Liver (tissue), 9 donors: Measurements from ENCODE around the gene KIZ. TPM values are rescaled to one million over a fixed set of nuclear protein-coding genes. Genes with fewer than 3 reads are reported as not detected.

ENCODE experiments used
- DNase-seq: peaks from one replicate; pipeline ENCODE4 v3.0.0-alpha.2; 2017; ENCODE audit warnings: low spot score
- H3K27ac ChIP-seq, 2 donors: one replicate each; pipeline ENCODE4 v1.7.0; 2013; ENCODE audit warnings: inconsistent platforms in 2 of 2, low read length in 2 of 2, control low read depth in 1 of 2, low read depth in 1 of 2, mild to moderate bottlenecking in 1 of 2
- H3K27me3 ChIP-seq, 4 donors: one replicate each; pipeline versions ENCODE4 v1.6.1 to v1.7.0; 2013; ENCODE audit warnings: low read length in 3 of 4, inconsistent platforms in 1 of 4, mild to moderate bottlenecking in 1 of 4, moderate library complexity in 1 of 4; ENCODE audit not compliant: control insufficient read depth in 4 of 4, insufficient read depth in 4 of 4
- H3K36me3 ChIP-seq, 4 donors: one replicate each; pipeline versions ENCODE4 v1.6.1 to v1.7.0; 2013; ENCODE audit warnings: low read length in 3 of 4, mild to moderate bottlenecking in 3 of 4, low read depth in 1 of 4, moderate library complexity in 1 of 4; ENCODE audit not compliant: control insufficient read depth in 4 of 4, insufficient read depth in 3 of 4
- H3K4me1 ChIP-seq, 4 donors: one replicate each; pipeline versions ENCODE4 v1.6.1 to v1.7.0; 2013; ENCODE audit warnings: low read length in 3 of 4, mild to moderate bottlenecking in 3 of 4, moderate library complexity in 1 of 4; ENCODE audit not compliant: control insufficient read depth in 4 of 4, insufficient read depth in 4 of 4
- H3K4me3 ChIP-seq, 3 donors: one replicate each; pipeline versions ENCODE4 v1.6.1 to v1.7.0; 2013; ENCODE audit warnings: low read length in 3 of 3, control low read depth in 1 of 3, low read depth in 1 of 3, mild to moderate bottlenecking in 1 of 3
- H3K9ac ChIP-seq, 2 donors: one replicate each; pipeline ENCODE4 v1.7.0; 2013; ENCODE audit warnings: low read length in 2 of 2, mild to moderate bottlenecking in 2 of 2, moderate library complexity in 2 of 2, control low read depth in 1 of 2, low read depth in 1 of 2
- H3K9me3 ChIP-seq, 4 donors: one replicate each; pipeline versions ENCODE4 v1.6.1 to v1.7.0; 2013; ENCODE audit warnings: low read length in 3 of 4; ENCODE audit not compliant: control insufficient read depth in 4 of 4
- EGR1 ChIP-seq, 2 donors: IDR thresholded peaks; 2 replicates each; pipeline ENCODE4 v1.6.1; 2016 to 2018; ENCODE audit warnings: antibody characterized with exemption in 2 of 2, low read depth in 2 of 2
- FOXA1 ChIP-seq: IDR thresholded peaks from 2 replicates; pipeline ENCODE4 v1.6.1; 2016; ENCODE audit warnings: antibody characterized with exemption
- GABPA ChIP-seq, 2 donors: IDR thresholded peaks in 1 of 2; conservative IDR thresholded peaks in 1 of 2; 2 replicates each; pipeline ENCODE4 v1.6.1; 2016; ENCODE audit warnings: antibody characterized with exemption in 2 of 2, mild to moderate bottlenecking in 1 of 2, moderate library complexity in 1 of 2
- HNF4A ChIP-seq, 2 donors: conservative IDR thresholded peaks; 2 replicates each; pipeline ENCODE4 v1.6.1; 2016; ENCODE audit warnings: antibody characterized with exemption in 2 of 2, mild to moderate bottlenecking in 2 of 2
- HNF4G ChIP-seq: IDR thresholded peaks from 2 replicates; pipeline ENCODE4 v1.6.1; 2016; ENCODE audit warnings: antibody characterized with exemption
- JUND ChIP-seq, 2 donors: IDR thresholded peaks; 2 replicates each; pipeline ENCODE4 v1.6.1; 2016; ENCODE audit warnings: antibody characterized with exemption in 2 of 2
- NR2F2 ChIP-seq: IDR thresholded peaks from 2 replicates; pipeline ENCODE4 v1.6.1; 2016; ENCODE audit warnings: antibody characterized with exemption
- RAD21 ChIP-seq, 2 donors: IDR thresholded peaks; 2 replicates each; pipeline ENCODE4 v1.6.1; 2016; ENCODE audit warnings: antibody characterized with exemption in 2 of 2, mild to moderate bottlenecking in 2 of 2
- RXRA ChIP-seq, 2 donors: IDR thresholded peaks; 2 replicates each; pipeline ENCODE4 v1.6.1; 2017 to 2018; ENCODE audit warnings: antibody characterized with exemption in 2 of 2, mild to moderate bottlenecking in 1 of 2
- SP1 ChIP-seq: IDR thresholded peaks from 2 replicates; pipeline ENCODE4 v1.6.1; 2018; ENCODE audit warnings: antibody characterized with exemption, mild to moderate bottlenecking
- TAF1 ChIP-seq: conservative IDR thresholded peaks from 2 replicates; pipeline ENCODE4 v1.6.1; 2016; ENCODE audit warnings: antibody characterized with exemption, mild to moderate bottlenecking
- YY1 ChIP-seq: IDR thresholded peaks from 2 replicates; pipeline ENCODE4 v1.6.1; 2016; ENCODE audit warnings: antibody characterized with exemption, mild to moderate bottlenecking
- WGBS: extraction: QIAGEN DNeasy Blood & Tissue Kit; methylation state at CpG from one replicate; pipeline ENCODE4 v1.1.7; 2013; 5-methylcytosine and 5-hydroxymethylcytosine counted together
- polyA plus RNA-seq, 2 donors: library from polyadenylated mRNA; stranded (reverse) in 1 of 2; unstranded in 1 of 2; fragments of 200-250 nt in 1 of 2; fragments of >200 nt in 1 of 2; fragmentation: Nextera tagmentation in 1 of 2; extraction: Ambion mirVana in 1 of 2; gene quantifications; one replicate each; pipeline versions ENCODE4 v1.2.1 to v1.2.3, GENCODE V29; 2013 to 2015
- total RNA-seq, 2 donors: library from RNA; depleted of rRNA; stranded (reverse); fragments of >200 nt; gene quantifications; one replicate each; pipeline ENCODE4 v1.2.3, GENCODE V29; 2014
- TF ChIP-seq, protein P1 (sequence below): fragments of 150-350 bp; IDR thresholded peaks from 2 replicates; pipeline ENCODE4 v1.5.1; 2017; ENCODE audit warnings: improper control_type of control experiment, low read depth, low read length; ENCODE audit not compliant: missing input control
- TF ChIP-seq, protein P2 (sequence below): IDR thresholded peaks from 2 replicates; pipeline ENCODE4 v1.6.1; 2016; ENCODE audit warnings: antibody characterized with exemption
- TF ChIP-seq, protein P3 (sequence below): IDR thresholded peaks from 2 replicates; pipeline ENCODE4 v1.6.1; 2016; ENCODE audit warnings: antibody characterized with exemption
- TF ChIP-seq, protein P4 (sequence below): IDR thresholded peaks from 2 replicates; pipeline ENCODE4 v1.6.1; 2016; ENCODE audit warnings: antibody characterized with exemption
- TF ChIP-seq, protein P5 (sequence below): IDR thresholded peaks from 2 replicates; pipeline ENCODE4 v1.6.1; 2016; ENCODE audit warnings: antibody characterized with exemption, mild to moderate bottlenecking
- donor health status: healthy.
- donor health status: healthy.
- donor health status: healthy.
- donor health status: healthy.
- donor health status: healthy.

The KIZ gene
- total and polyA plus RNA-seq, 4 donors = 3.0 to 9.5 (median 5.2) TPM

DNA sequence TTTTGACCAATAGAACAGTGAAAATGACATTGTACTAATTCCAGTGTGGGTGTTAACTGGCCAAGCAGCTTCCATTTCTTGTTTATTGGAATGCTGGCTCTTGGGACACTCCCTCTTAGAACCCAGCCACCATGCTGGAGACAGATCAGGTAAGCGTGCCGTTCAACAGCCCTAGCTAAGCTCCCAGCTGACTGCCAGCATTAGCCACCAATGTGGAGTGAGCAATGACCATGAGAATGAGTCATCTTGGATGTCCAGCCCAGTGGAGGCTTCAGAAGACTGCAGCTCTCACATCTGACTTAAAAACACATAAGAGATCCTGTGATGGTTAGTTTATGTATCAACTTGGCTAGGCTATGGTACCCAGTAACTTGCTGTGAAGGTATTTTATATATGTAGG, 16.7 kb upstream of the KIZ start:
- 90% methylated on average over 2 of the region's 2 CpGs for WGBS
- no peak overlapping the region for H3K4me3 ChIP-seq
- DNase-seq = no peak
- H3K36me3 ChIP-seq = no peaks in the 10 kb centered on the region
- H3K27me3 ChIP-seq = peaks cover 0 to 14% (median 2%) of the 10 kb centered on the region in 4 donors
- no peaks in the 10 kb centered on the region for H3K9me3 ChIP-seq
- no peak overlapping the region for H3K9ac ChIP-seq
- TF ChIP-seq, protein P1, sequence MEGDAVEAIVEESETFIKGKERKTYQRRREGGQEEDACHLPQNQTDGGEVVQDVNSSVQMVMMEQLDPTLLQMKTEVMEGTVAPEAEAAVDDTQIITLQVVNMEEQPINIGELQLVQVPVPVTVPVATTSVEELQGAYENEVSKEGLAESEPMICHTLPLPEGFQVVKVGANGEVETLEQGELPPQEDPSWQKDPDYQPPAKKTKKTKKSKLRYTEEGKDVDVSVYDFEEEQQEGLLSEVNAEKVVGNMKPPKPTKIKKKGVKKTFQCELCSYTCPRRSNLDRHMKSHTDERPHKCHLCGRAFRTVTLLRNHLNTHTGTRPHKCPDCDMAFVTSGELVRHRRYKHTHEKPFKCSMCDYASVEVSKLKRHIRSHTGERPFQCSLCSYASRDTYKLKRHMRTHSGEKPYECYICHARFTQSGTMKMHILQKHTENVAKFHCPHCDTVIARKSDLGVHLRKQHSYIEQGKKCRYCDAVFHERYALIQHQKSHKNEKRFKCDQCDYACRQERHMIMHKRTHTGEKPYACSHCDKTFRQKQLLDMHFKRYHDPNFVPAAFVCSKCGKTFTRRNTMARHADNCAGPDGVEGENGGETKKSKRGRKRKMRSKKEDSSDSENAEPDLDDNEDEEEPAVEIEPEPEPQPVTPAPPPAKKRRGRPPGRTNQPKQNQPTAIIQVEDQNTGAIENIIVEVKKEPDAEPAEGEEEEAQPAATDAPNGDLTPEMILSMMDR = no peak
- H3K4me1 ChIP-seq = peaks cover 0 to 5% (median under 1%) of the 10 kb centered on the region in 4 donors
- no peak overlapping the region for H3K27ac ChIP-seq

DNA sequence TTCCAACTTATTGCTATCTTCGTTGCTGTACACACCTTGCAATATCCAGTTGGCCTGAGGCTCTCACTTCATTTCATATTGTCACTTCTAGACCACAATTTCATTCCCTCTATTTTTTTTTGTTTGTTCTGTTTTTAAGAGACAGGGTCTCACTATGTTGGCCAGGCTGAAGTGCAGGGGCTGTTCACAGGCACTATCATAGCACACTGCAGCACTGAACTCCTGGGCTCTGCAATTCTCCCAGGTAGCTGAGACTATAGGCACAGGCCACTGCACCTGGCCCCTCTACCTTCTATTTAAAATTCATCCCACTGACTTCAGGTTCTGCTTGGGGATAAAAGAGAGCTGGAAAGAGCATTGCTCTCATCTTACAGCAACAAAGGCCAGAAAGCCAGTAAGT, 15.1 kb upstream of the KIZ start:
- DNase-seq = no peak
- WGBS = 82% methylated on average over 1 of the region's 1 CpG
- H3K4me1 ChIP-seq = peaks cover 0 to 2% (median 0%) of the 10 kb centered on the region in 4 donors
- TF ChIP-seq GABPA (IDR thresholded peaks at IDR 0.05 in 1 of 2, conservative IDR thresholded peaks at IDR 0.05 in 1 of 2) = no peak
- no peak for TF ChIP-seq JUND (IDR thresholded peaks at IDR 0.05)
- no peak for TF ChIP-seq HNF4A (conservative IDR thresholded peaks at IDR 0.05)
- TF ChIP-seq RXRA (IDR thresholded peaks at IDR 0.05) = no peak
- TF ChIP-seq, protein P2, sequence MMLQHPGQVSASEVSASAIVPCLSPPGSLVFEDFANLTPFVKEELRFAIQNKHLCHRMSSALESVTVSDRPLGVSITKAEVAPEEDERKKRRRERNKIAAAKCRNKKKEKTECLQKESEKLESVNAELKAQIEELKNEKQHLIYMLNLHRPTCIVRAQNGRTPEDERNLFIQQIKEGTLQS = no peak
- TF ChIP-seq YY1 = no peak
- TF ChIP-seq, protein P3, sequence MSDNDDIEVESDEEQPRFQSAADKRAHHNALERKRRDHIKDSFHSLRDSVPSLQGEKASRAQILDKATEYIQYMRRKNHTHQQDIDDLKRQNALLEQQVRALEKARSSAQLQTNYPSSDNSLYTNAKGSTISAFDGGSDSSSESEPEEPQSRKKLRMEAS = no peak
- TF ChIP-seq SP1 = no peak
- no peak for TF ChIP-seq HNF4G
- TF ChIP-seq, protein P1 = no peak
- TF ChIP-seq, protein P4, sequence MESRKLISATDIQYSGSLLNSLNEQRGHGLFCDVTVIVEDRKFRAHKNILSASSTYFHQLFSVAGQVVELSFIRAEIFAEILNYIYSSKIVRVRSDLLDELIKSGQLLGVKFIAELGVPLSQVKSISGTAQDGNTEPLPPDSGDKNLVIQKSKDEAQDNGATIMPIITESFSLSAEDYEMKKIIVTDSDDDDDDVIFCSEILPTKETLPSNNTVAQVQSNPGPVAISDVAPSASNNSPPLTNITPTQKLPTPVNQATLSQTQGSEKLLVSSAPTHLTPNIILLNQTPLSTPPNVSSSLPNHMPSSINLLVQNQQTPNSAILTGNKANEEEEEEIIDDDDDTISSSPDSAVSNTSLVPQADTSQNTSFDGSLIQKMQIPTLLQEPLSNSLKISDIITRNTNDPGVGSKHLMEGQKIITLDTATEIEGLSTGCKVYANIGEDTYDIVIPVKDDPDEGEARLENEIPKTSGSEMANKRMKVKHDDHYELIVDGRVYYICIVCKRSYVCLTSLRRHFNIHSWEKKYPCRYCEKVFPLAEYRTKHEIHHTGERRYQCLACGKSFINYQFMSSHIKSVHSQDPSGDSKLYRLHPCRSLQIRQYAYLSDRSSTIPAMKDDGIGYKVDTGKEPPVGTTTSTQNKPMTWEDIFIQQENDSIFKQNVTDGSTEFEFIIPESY = no peak
- TF ChIP-seq, protein P5, sequence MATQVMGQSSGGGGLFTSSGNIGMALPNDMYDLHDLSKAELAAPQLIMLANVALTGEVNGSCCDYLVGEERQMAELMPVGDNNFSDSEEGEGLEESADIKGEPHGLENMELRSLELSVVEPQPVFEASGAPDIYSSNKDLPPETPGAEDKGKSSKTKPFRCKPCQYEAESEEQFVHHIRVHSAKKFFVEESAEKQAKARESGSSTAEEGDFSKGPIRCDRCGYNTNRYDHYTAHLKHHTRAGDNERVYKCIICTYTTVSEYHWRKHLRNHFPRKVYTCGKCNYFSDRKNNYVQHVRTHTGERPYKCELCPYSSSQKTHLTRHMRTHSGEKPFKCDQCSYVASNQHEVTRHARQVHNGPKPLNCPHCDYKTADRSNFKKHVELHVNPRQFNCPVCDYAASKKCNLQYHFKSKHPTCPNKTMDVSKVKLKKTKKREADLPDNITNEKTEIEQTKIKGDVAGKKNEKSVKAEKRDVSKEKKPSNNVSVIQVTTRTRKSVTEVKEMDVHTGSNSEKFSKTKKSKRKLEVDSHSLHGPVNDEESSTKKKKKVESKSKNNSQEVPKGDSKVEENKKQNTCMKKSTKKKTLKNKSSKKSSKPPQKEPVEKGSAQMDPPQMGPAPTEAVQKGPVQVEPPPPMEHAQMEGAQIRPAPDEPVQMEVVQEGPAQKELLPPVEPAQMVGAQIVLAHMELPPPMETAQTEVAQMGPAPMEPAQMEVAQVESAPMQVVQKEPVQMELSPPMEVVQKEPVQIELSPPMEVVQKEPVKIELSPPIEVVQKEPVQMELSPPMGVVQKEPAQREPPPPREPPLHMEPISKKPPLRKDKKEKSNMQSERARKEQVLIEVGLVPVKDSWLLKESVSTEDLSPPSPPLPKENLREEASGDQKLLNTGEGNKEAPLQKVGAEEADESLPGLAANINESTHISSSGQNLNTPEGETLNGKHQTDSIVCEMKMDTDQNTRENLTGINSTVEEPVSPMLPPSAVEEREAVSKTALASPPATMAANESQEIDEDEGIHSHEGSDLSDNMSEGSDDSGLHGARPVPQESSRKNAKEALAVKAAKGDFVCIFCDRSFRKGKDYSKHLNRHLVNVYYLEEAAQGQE = no peak
- TF ChIP-seq EGR1 (IDR thresholded peaks at IDR 0.05; ENCODE audit: low read depth in 2 of 2) = no peak
- no peak for TF ChIP-seq RAD21 (IDR thresholded peaks at IDR 0.05)
- no peak for TF ChIP-seq TAF1
- no peak for TF ChIP-seq NR2F2
- no peak for TF ChIP-seq FOXA1
- no peak overlapping the region for H3K27ac ChIP-seq
- H3K9me3 ChIP-seq = no peaks in the 10 kb centered on the region
- no peaks in the 10 kb centered on the region for H3K36me3 ChIP-seq
- H3K27me3 ChIP-seq = peaks cover 0 to 4% (median 1%) of the 10 kb centered on the region in 4 donors
- H3K4me3 ChIP-seq = no peak overlapping the region
- no peak overlapping the region for H3K9ac ChIP-seq
